ENCODE data around the gene MRPL4. TPM values are rescaled to one million over a fixed set of nuclear protein-coding genes. Genes with fewer than 3 reads are reported as not detected.
"Not testable (repeated sequence)": the region's sequence is repeated elsewhere in the genome, so short reads cannot be mapped to it uniquely, and the experiment has no call there.

Gene MRPL4
- total RNA-seq, 2 experiments from 2014 or later: 148 to 155 TPM

- peak; percentile 56 for DNase-seq (ENCODE audit: low spot score)
- POLR2A ChIA-PET: no interaction called here
- H3K4me1 ChIP-seq (ENCODE audit: insufficient read depth, low read length, poor library complexity, severe bottlenecking): peaks cover 96% of the 10 kb centered on the region
Measured at GRCh38 chr19:10238172-10238783, 13.7 kb upstream of the MRPL4 start.

DNA sequence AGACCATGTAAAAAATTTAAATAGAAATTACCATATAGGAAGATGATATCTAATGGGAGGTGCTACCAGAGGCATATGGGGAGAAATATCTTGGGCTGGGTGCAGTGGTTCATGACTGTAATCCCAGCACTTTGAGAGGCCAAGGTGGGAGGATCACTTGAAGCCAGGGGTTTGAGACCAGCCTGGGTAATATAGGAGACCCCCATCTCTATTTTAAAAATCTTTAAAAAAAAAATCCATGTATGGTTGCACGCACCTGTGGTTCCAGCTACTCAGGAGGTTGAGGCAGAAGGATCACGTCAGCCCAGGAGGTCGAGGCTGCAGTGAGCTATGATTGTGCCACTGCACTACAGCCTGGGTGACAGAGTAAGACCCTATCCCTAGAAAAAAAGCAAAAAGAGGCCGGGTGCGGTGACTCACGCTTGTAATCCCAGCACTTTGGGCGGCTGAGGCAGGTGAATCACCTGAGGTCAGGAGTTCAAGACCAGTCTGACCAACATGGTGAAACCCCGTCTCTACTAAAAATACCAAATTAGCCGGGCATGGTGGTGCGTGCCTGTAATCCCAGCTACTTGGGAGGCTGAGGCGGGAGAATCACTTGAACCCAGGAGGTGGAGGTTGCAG, 10.1 kb upstream of the MRPL4 start:
- Histone ChIP-seq H3K4me2 (ENCODE audit: low read length) (peak overlapping the region; percentile 88), H3K27ac (ENCODE audit: low read depth, low read length, poor library complexity, severe bottlenecking) (peak overlapping the region; percentile 95), H3K4me1 (ENCODE audit: insufficient read depth, low read length, poor library complexity, severe bottlenecking) (peaks cover 98% of the 10 kb centered on the region), H3K4me3 (ENCODE audit: low read depth, low read length, poor library complexity, severe bottlenecking) (peak overlapping the region; percentile 58)
- DNase-seq (ENCODE audit: low spot score); H2AFZ ChIP-seq (ENCODE audit: low read length); H3K36me3 ChIP-seq (ENCODE audit: insufficient read depth, low read length); H3K79me2 ChIP-seq (ENCODE audit: insufficient read depth, low read depth, low read length); intact Hi-C loops (cut with micrococcal nuclease; ENCODE audit: unreplicated experiment); H4K20me1 ChIP-seq (ENCODE audit: insufficient read depth, low read length); H3K9me2 ChIP-seq (ENCODE audit: insufficient read depth, low read length); CTCF ChIA-PET (ENCODE audit: unreplicated experiment); H3K9me3 ChIP-seq (ENCODE audit: low read length): not testable (repeated sequence)
- BruUV-seq (replicated peaks): TSS peak; percentile 86
- POLR2A ChIA-PET: interaction anchor here (0.6 to 2.5 kb wide), 7 partner anchors 8 to 170 kb away, joined by 3 to 14 read pairs (median 4); no protein-coding TSS in a partner anchor

More at GRCh38 chr19:10238172-10238783, 13.7 kb upstream of the MRPL4 start:
- peaks cover 13% of the 10 kb centered on the region; the same call in 1 of the 2 replicates for H3K79me2 ChIP-seq (ENCODE audit: insufficient read depth, low read depth, low read length)
- H2AFZ ChIP-seq (ENCODE audit: low read length): no peak overlapping the region
- H3K27ac ChIP-seq (ENCODE audit: low read depth, low read length, poor library complexity, severe bottlenecking): peak overlapping the region; percentile 95
- peak overlapping the region; percentile 83 for H3K4me2 ChIP-seq (ENCODE audit: low read length)
- BruUV-seq (replicated peaks): no TSS peak
- no peak for TF ChIP-seq EZH2phosphoT487 (IDR thresholded peaks at IDR 0.05; ENCODE audit: borderline replicate concordance, low read depth, low read length)
- TF ChIP-seq, protein P1, sequence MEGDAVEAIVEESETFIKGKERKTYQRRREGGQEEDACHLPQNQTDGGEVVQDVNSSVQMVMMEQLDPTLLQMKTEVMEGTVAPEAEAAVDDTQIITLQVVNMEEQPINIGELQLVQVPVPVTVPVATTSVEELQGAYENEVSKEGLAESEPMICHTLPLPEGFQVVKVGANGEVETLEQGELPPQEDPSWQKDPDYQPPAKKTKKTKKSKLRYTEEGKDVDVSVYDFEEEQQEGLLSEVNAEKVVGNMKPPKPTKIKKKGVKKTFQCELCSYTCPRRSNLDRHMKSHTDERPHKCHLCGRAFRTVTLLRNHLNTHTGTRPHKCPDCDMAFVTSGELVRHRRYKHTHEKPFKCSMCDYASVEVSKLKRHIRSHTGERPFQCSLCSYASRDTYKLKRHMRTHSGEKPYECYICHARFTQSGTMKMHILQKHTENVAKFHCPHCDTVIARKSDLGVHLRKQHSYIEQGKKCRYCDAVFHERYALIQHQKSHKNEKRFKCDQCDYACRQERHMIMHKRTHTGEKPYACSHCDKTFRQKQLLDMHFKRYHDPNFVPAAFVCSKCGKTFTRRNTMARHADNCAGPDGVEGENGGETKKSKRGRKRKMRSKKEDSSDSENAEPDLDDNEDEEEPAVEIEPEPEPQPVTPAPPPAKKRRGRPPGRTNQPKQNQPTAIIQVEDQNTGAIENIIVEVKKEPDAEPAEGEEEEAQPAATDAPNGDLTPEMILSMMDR (conservative IDR thresholded peaks at IDR 0.05; ENCODE audit: low read length): no peak
- H3K9me3 ChIP-seq (ENCODE audit: low read length): no peaks in the 10 kb centered on the region
- H4K20me1 ChIP-seq (ENCODE audit: insufficient read depth, low read length): no peaks in the 10 kb centered on the region
- intact Hi-C loops (cut with micrococcal nuclease; ENCODE audit: unreplicated experiment): loop anchor here (5.0 to 10.0 kb wide), 5 partner anchors 46 to 737 kb away; partner anchors contain the start of genes ANGPTL6, DNMT1 and PPAN
- no peaks in the 10 kb centered on the region for H3K9me2 ChIP-seq (ENCODE audit: insufficient read depth, low read length)
- CTCF ChIA-PET (ENCODE audit: unreplicated experiment): interaction anchor here (0.5 kb wide), 1 partner anchor 157 kb away, joined by 7 read pairs; no protein-coding TSS in a partner anchor
- H3K36me3 ChIP-seq (ENCODE audit: insufficient read depth, low read length): no peaks in the 10 kb centered on the region
- peak overlapping the region; percentile 65 for H3K4me3 ChIP-seq (ENCODE audit: low read depth, low read length, poor library complexity, severe bottlenecking)

DNA sequence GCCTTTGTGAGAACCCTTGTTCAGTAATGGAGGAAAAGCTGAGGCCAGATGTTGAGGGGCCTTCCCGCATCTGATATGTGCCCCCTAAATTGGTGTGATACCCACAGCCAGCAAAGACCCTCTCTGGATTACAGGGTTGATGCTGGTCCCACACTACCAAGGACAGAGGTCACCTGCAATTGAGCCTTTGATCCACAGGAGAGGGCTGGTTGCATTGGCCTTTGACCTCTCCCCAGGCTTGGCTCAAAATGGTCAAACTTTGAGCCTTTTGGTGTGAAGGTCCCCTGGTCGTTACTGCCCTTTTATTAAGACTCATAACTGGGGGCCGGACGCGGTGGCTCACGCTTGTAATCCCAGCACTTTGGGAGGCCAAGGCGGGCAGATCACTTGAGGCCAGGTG, 8.4 kb upstream of the MRPL4 start:
- ChIA-PET CTCF (ENCODE audit: unreplicated experiment) (interaction anchor here (1.2 kb wide), 1 partner anchor 16 kb away, joined by 4 read pairs; no protein-coding TSS in a partner anchor), POLR2A (interaction anchor here (1.3 to 1.6 kb wide), 2 partner anchors 12 to 48 kb away, joined by 3 to 5 read pairs; partner anchors contain the start of genes DNMT1 and S1PR2)
- no peak overlapping the region for H2AFZ ChIP-seq (ENCODE audit: low read length)
- peak overlapping the region; percentile 15 for H3K4me3 ChIP-seq (ENCODE audit: low read depth, low read length, poor library complexity, severe bottlenecking)
- H3K9me3 ChIP-seq (ENCODE audit: low read length): no peaks in the 10 kb centered on the region
- H3K9me2 ChIP-seq (ENCODE audit: insufficient read depth, low read length): no peaks in the 10 kb centered on the region
- no peaks in the 10 kb centered on the region for H4K20me1 ChIP-seq (ENCODE audit: insufficient read depth, low read length)
- H3K27ac ChIP-seq (ENCODE audit: low read depth, low read length, poor library complexity, severe bottlenecking): peak overlapping the region; percentile 95
- intact Hi-C loops (cut with micrococcal nuclease; ENCODE audit: unreplicated experiment): no loop called here
- BruUV-seq (replicated peaks): no TSS peak
- no peak for TF ChIP-seq EZH2phosphoT487 (IDR thresholded peaks at IDR 0.05; ENCODE audit: borderline replicate concordance, low read depth, low read length)
- TF ChIP-seq, protein P1 (conservative IDR thresholded peaks at IDR 0.05; ENCODE audit: low read length): no peak
- no peaks in the 10 kb centered on the region for H3K79me2 ChIP-seq (ENCODE audit: insufficient read depth, low read depth, low read length)
- no peaks in the 10 kb centered on the region for H3K36me3 ChIP-seq (ENCODE audit: insufficient read depth, low read length)
- no peak for DNase-seq (ENCODE audit: low spot score)
- H3K4me2 ChIP-seq (ENCODE audit: low read length): peak overlapping the region; percentile 88
- peaks cover 98% of the 10 kb centered on the region for H3K4me1 ChIP-seq (ENCODE audit: insufficient read depth, low read length, poor library complexity, severe bottlenecking)
